Glomerular visceral epithelial cell (primary cell): ENCODE results near the gene KLHL13.
"Not testable (repeated sequence)": the region's sequence is repeated elsewhere in the genome, so short reads cannot be mapped to it uniquely, and the experiment has no call there.

Source experiments
- DNase-seq: peaks from one replicate; pipeline ENCODE4 v3.0.0-alpha.2; 2016; ENCODE audit errors: extremely low spot score

KLHL13 gene

DNA sequence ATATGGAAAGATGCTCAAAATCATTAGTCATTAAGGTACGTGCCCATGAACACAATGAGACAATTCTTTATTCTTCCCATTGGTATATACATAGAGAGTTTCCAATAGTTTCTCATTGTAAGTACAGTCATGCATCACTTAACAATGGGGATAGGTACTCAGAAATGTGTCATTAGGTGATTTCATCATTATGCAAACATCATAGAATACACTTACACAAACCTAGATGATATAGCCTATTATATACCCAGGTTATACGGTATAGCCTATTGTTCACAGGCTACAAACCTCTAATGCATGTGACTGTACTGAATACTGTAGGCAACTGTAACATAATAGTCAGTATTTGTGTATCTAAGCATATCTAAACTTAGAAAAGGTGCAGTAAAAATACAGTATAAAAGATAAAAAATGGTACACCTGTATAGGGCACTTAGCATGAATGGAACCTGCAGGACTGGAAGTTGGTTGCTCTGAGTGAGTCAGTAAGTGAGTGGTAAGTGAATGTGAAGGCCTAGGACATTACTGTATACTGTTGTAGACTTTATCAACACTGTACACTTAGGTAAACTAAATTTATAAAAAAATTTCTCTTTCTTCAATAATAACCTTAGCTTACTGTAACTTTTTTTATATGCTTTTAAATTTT is 49.6 kb downstream of the KLHL13 start:
- no peak for DNase-seq

DNA sequence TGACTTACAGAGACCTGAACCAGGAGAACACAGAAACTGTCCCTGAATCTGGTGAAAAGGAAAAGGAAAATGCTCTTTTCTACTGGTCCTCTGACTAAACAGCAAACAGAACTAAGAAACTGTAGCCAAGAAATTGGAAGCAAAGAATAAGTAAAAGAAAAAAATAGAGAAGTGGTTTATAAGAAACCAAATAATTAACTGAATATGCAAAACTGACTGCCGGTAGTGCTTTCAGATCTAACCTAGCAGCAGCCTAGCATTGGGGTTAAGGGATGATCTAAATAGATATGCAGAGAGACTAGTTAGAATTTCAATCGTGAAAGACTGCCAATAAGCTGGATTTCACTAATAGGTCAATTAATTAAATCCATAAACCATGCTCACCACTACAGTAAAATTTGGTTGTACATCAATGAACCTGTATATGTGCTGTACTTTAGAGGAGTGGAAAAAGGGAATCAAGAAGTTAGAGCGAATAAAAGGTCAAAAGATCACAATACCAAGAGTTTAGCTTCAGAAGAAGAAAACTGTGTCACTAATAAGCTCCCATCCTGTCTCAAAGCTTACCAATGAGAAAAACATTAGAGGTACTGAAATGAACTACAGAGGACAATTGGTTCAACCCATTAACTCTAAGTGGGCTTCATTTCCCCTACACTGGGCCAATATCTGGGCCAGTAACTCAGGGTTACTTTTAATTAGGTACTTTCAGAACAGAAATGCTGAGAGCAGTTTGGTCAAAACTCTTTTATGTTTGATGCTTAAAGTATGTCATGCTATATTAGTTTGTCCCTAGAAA is 53.6 kb downstream of the KLHL13 start:
- DNase-seq: no peak

DNA sequence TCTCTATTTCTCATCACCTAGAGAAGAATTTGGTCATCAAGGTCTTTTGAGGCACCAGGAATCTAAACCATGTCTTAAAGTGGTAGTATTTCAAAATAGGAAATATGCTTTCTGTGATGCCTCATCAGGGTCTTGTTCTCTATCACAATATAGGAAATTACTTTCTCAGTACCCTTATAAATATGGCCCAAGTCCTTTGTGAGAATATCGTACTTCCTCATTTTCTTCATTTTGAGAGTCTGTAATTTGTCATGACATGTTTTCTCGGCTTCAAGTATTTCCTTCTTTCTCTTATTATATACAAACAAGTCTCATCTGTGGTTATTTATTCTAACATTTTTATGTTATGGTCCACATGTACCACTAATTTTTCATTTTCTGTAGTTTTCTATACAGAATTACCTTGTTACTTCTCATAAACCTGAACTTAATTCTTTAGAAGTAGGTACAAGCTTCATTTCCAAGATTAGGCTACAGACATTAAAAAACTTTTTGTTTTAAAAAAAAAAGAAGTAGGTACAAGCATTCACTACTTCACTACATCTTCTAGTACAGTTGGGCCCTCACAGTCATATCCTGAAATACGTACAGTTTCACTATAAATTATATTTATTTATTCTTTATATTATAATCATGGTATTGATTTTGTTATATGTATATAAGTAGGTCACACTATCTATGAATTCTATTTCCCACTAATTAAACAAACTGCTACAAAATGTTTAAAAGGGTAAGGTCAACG is 54.4 kb downstream of the KLHL13 start:
- no peak for DNase-seq

DNA sequence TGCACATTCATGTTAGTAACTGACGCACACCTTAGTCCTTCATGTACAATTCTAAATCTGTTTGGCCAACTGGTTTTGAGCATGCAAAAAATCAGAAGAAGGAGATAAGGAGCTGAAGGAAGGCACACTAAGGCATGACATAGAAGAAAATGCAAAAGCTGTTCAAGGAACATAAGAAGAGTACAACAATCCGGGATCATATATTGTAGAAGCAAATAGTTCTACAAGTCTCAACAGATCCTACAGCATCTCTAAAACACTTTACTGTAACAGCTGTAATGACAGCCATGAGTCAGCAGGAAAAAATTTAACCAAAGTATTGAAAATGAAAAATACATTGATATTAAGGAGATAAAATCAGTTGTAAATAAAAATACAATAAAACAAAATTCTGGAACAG is 57.7 kb downstream of the KLHL13 start:
- DNase-seq: no peak

DNA sequence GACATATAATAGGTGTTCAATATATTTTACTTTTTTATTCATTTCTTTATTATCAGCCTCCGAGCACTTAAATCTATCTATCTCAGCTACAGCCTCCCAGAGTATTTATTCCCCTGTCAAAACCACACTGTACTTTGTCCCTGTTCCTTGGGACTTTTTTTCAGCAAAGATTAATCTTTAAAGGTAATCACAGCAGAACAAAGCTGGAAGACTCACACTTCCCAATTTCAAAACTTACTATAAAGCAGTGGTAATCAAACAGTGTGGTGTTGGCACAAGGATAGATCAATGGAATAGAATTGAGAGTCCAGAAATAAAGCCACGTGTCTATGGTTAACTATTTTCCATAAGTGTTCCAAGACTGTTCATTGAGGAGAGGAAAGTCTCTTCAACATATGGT is 59.7 kb downstream of the KLHL13 start:
- DNase-seq: no peak

DNA sequence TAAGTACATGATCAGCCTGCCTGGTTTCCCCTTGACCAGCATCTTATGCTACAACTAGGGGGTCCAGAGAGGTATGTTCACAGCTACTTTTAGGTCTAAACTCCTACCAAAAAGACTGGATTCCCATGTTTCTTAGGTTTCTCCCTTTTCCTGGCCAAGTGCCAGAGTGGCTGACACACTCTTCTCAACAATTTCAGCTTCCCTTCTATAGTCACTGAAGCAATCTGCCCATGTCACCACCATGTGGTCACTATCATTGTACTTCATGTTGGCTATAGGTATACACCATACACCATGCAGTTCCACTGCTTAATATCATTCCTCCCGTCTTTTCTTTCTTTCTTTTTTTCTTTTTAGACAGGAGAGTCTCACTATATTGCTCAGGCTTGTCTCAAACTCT is 66.9 kb downstream of the KLHL13 start:
- peak; percentile 6 for DNase-seq

DNA sequence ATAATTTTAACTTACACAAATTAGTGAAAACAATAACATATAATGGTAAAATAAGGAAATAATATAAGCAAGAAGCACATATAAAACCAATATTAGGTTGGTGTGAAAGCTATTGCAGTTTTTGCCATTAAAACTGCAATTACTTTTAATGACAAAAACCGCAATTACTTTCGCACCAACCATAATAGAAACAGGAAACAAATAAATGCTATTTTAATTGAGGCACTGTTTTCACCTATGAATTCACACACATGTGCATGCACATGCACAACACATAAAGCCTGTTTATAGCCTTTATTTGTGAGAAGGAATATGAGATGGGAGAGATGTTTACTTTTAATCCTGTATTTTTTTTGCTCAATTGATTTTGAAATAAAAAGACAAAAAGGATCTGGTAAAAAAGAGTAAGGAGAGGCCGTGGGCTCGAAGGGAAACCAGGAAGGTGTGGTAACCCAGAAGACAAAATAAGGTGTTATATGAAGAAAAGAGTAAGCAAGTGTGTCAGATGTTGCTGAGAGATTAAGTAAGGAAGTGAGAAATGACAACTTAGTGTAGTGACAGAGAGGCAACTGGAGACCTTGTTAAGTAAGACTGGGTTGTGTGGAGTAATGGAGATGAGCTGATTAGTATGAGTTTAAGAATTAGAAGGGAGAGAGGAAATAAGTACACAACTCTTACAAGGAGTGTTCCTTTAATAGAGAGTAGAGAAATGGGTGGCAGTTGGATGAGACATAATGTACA is 69.0 kb downstream of the KLHL13 start:
- DNase-seq: no peak

DNA sequence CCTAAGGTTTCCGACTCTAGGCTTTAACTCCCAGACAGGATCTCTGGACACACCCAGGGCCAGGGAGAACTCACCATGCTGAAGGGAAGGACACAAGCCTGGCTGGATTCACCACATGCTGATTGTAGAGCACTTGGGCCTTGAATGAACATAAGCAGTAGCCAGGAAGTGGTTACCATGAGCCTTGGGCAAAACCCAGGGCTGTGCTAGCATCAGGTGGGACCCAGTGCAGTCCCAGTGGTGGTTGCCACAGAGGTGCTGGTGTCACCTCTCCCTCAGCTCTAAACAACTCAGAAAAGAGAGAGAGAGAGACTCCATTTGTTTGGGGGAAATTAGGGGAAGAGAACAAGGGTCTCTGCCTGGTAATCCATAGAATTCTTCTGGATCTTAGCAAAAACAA is 77.0 kb downstream of the KLHL13 start:
- no peak for DNase-seq

DNA sequence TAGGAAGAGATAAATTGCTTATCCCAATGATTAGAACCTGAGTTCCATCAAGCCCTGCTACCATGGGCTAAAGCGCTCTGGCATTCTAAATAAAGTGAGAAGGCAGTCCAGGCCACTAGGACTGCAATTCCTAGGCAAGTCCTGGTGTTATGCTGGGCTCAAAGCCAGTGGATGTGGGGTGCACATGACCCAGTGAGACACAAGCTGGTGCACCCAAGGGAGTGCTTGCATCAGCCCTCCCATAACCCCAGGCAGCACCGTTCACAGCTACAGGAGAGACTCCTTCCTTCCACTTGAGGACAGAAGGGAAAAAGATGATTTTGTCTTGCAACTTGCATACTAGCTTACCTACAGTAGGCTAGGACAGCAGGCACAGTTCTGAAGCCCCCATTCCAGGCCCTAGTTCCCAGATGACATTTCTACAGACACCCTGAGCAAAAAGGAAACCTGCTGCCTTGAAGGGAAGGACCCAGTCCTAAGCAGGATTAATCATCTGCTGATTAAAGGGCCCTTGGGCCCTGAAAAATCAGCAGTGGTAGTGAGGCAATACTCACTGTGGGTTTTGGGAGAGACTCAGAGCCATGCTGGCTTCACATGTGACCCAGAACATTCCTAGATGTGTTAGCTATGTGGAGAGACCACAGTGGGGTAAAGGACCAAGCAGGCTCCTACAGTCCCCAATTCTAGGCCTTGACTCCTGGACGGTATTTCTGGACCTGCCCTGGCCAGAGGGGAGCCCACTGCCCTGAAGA is 77.8 kb downstream of the KLHL13 start:
- peak; percentile 8 for DNase-seq

DNA sequence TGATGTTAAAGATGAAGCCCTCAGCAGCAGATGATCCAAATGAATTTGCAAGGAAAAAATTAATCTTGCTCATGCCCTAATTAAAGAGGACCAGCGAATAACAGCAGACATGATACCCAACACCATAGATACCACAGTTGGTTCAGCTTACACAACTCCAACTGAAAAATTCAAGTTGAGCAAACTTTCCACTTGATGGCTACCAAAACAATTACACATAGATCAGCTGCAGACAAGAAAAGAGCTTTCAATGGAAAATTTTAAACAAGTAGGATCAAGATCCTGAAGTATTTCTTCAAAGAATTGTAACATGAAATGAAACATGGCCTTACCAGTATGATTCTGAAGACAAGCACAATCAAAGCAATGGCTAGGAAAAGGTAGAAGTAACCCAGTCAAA is 90.0 kb downstream of the KLHL13 start:
- no peak for DNase-seq

DNA sequence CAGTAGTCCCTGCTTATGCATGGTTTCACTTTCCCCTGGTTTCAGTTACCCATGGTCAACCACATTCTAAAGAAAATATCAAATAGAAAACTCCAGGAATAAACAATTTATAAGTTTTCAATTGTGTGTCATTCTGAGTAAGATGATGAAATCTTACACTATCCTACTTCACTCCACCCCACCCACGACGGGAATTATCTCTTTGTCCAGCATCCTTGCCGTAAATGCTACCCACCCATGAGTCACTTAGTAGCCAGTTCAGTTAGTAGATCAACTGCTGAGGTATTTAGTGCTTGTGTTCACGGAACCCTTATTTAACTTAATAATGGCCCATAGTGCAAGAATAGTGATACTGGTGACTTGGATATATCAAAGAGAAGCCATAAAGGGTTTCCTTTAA is 91.4 kb downstream of the KLHL13 start:
- no peak for DNase-seq

DNA sequence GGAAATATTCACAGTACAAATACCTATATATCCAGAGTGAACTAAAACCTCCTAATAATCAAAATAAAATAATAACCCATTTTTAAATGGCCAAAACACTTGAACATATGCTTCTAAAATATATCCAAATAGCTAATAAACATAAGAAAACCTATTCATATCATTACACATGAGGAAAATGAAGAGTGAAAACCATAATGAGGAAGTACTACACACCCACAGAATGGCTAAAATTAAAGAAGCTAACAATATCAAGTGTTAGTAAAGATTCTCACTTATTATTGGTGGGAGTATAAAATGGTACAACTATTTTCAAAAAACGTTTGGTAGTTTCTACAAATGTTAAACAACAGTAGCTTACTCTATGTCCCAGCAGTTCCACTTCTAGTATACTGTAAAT is 92.1 kb downstream of the KLHL13 start:
- DNase-seq: no peak

DNA sequence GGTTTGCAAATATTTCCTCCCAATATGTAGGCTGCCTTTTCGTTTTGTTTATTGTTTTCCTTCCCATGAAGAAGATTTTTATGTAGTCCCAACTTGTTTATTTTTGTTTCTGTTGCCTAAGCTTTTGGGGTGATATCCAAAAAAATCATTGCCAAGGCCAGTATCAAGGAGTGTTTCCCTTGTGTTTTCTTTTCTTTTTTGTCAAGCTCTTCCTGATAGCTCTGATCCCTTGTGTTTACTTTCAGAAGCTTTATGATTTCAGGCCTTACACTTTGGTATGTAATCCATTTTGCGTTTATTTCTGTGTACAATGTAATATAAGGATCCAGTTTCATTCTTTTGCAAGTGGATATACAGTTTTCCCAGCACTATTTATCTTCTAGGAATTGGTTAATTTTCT is 93.9 kb downstream of the KLHL13 start:
- no peak for DNase-seq

DNA sequence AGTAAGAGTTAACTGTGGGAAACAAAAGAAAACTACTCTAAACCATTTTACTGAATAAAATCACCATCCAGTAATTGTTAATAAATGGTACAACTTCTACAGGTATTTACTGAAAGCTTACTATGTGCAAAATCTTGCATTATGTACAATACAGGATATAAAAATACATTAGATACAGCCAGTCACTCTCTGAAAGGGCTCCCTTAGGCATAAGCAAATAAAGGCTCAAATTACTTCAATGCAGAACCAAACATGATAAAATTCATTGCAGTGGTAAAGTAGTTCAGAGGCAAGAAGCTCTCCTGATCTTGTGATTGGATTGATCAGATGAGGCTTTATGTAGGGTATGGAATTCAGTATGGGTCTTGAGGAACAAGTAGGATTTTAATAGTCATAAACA is 100.2 kb downstream of the KLHL13 start:
- no peak for DNase-seq

DNA sequence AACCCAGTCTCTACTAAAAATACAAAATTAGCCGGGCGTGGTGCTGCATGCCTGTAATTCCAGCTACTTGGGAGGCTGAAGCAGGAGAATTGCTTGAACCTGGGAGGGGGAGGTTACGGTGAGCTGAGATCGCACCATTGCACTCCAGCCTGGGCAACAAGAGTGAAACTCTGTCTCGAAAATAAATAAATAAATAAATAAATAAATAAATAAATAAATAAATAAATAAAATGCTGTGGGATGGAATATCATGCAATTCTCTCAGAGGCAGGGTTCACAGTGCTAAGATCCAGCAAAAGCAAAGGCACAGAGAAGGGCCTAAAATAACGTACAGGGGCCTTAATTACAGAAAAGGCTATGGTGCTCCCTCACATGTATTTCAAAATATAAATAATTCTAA is 114.2 kb downstream of the KLHL13 start:
- DNase-seq: not testable (repeated sequence)

DNA sequence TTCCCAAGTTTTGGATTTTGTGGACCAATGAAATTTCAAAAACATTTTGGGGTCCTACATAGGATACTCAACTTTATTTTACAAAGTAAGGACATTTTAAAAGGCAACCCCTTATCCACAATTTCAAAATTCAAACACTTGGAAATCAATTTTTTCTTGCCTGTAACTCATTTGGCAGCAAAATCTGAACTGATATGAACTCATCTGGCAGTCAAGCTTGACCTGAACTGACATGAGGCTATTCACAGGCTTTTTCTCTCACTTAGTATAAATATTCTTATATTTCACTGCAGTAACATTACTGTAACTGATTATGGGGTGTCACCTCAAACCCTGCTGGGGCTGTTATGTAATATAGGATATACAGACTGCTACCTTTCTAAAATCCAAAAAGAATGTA is 116.1 kb downstream of the KLHL13 start:
- no peak for DNase-seq

DNA sequence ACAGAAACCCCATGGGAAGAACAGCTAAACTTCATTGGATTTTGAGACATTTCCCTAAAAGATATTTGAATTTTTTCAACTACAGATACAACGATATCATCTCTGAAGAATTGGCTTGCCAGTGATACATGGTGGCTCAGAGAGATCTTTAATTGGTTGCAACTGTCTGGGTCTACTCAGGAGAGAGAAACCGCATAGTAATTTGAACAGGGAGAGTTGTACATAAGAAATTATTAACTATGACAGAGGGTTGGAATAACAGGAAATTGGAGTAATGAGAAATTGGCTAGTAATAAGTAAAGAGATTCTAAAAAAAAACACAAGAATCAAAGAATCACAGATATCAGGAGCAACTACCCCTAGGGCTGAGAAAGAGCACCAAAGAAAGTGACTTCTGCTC is 118.4 kb downstream of the KLHL13 start:
- DNase-seq: peak; percentile 27

DNA sequence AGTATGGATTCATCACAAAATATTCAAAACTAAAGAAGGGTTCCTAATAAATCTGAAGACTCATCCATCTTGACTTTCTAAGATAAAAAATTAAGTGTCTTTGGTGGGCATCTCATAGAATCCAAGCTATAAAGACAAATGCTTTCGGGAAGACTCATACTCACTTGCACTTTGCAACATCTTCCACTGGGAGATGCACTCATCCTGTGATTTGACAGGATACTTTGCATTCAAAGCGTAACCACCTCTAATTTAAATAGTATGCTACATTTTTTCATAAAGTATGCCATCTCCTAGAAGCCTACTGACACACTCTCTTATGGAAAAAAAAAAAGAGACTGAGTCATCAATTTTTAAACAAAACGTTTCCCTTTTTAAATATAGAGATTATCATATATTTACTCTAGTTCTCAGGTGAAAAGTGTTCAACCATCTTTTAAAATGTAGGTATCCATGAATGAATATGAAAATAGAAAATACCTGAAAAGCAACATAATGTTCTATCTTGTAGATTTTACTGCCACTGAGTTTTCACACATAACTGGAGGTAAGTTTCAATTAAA is 119.6 kb downstream of the KLHL13 start:
- DNase-seq: peak; percentile 37

DNA sequence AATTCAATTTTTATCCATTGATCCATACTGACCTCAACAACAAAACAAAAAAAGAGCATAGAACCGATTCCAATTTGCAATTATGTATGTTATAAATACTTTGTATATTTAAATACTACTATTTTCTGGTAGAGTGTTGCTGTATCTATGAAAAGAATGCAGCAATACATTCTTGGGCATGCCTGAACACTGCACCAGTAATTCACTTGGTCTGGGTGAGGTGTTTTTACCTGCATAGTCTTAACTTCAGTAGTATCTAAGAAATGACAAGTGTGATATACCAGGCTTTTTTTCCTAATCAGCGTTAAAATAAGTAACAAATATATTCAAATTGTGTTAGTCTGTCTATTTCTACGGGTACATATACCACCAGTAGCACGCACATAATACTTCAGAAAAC is 120.2 kb downstream of the KLHL13 start:
- DNase-seq: no peak

DNA sequence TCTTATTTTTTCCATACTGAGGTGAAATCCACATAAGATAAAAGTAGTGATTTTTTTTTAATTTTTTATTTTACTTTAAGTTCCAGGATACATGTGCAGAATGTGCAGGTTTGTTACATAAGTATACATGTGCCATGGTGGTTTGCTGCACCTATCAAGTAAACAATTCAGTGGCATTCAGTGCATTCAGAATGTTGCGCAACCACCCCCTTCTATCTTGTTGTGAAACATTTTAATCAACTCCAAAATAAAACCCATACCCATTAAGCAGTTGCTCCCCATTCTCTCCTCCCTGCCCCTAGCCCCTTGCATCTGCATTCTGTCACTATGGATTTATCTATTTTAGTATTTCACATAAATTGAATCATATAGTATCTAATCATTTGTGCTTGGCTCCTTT is 121.2 kb downstream of the KLHL13 start:
- no peak for DNase-seq

DNA sequence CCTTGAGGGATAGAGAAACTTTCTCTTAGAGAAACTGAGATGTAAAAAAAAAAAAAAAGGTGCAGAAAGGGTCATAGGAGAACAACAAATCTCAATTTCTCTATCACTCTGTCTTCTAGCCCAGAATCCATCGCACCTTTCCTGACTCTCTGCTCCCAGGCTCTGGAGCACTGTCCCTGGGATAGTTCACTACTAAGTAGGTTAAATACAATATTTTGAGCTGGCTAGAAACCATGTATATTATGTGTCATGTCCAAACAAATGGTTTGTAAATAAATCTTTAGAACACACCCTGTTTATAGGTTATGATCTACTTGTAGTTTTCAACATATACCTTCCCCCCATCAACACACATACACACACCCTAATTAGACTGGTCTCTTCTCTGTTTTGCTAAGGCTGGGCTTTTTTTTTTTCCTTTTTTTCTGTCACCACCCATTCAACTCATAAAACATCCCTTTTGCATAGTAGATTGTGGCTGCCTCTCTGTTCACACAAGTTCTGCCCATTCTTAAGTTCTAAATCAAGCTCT is 124.4 kb downstream of the KLHL13 start:
- no peak for DNase-seq
